Natural killer cell (primary cell): ENCODE results near the gene LBHD2. TPM values are rescaled to one million over a fixed set of nuclear protein-coding genes. Genes with fewer than 3 reads are reported as not detected.

ENCODE experiments used
- ATAC-seq, 3 donors: fragments of 150-1000 bp in 2 of 3; fragments of 200-7000 bp in 1 of 3; cut with Tn5 transposase; 1 replicate in 1 of 3; 2 replicates in 2 of 3; pipeline ENCODE4 v1.10.0; 2021; ENCODE audit warnings: mild to moderate bottlenecking in 2 of 3, moderate library complexity in 2 of 3
- DNase-seq, 2 donors: peaks; one replicate each; pipeline versions ENCODE4 v3.0.0 to v3.0.0-alpha.2; 2013 to 2021; ENCODE audit warnings: mixed read lengths in 1 of 2
- H3K27ac ChIP-seq: one replicate; pipeline ENCODE4 v1.5.1; 2013; ENCODE audit warnings: mild to moderate bottlenecking, low read length
- H3K27me3 ChIP-seq: one replicate; pipeline ENCODE4 v1.6.1; 2013; ENCODE audit warnings: low read length; ENCODE audit not compliant: control insufficient read depth, insufficient read depth
- H3K36me3 ChIP-seq: one replicate; pipeline ENCODE4 v1.6.1; 2013; ENCODE audit warnings: low read length; ENCODE audit not compliant: control insufficient read depth, insufficient read depth
- H3K4me1 ChIP-seq: one replicate; pipeline ENCODE4 v1.6.1; 2013; ENCODE audit warnings: low read length; ENCODE audit not compliant: control insufficient read depth, insufficient read depth
- H3K4me3 ChIP-seq: one replicate; pipeline ENCODE4 v1.5.1; 2013; ENCODE audit warnings: low read length
- H3K9me3 ChIP-seq: one replicate; pipeline ENCODE4 v1.6.1; 2013; ENCODE audit warnings: low read length; ENCODE audit not compliant: control insufficient read depth, insufficient read depth
- H3K27ac Mint-ChIP-seq, 2 donors: one replicate each; pipeline ENCODE4 v1.8.0; 2022; ENCODE audit warnings: mild to moderate bottlenecking in 2 of 2, mixed read lengths in 2 of 2, moderate library complexity in 1 of 2
- H3K27me3 Mint-ChIP-seq, 2 donors: one replicate each; pipeline ENCODE4 v1.8.0; 2022; ENCODE audit warnings: low read depth in 2 of 2, mixed read lengths in 2 of 2
- H3K36me3 Mint-ChIP-seq: one replicate; pipeline ENCODE4 v1.8.0; 2022; ENCODE audit warnings: mixed read lengths
- H3K4me1 Mint-ChIP-seq, 2 donors: one replicate each; pipeline ENCODE4 v1.8.0; 2022; ENCODE audit warnings: mixed read lengths in 2 of 2
- H3K4me3 Mint-ChIP-seq: one replicate; pipeline ENCODE4 v1.8.0; 2022; ENCODE audit warnings: mild to moderate bottlenecking, moderate library complexity, mixed read lengths
- H3K9me3 Mint-ChIP-seq, 2 donors: one replicate each; pipeline ENCODE4 v1.8.0; 2022; ENCODE audit warnings: mixed read lengths in 2 of 2
- WGBS: methylation state at CpG from one replicate; pipeline ENCODE4 v1.1.7; 2013; ENCODE audit warnings: missing lambda C conversion rate; ENCODE audit not compliant: insufficient coverage; 5-methylcytosine and 5-hydroxymethylcytosine counted together
- intact Hi-C: fragments of 100-400 bp; cut with micrococcal nuclease; formaldehyde crosslinking; loops from one replicate; pipeline ENCODE4 v1.14.2; 2022
- total RNA-seq, 4 donors: library from RNA; stranded (reverse); fragments of 120-200 nt in 1 of 4; gene quantifications; one replicate each; pipeline versions ENCODE4 v1.2.3 to v1.2.4, GENCODE V29; 2013 to 2022
- TF ChIP-seq, protein P1 (sequence below): fragments of 200-600 bp; IDR thresholded peaks from one replicate; pipeline ENCODE4 v1.8.0; 2022; ENCODE audit warnings: antibody characterized with exemption

LBHD2 gene
- total RNA-seq, 3 donors from 2014 or later (not counting 1 experiment from before 2014, with no cell fraction given) = not detected

DNA sequence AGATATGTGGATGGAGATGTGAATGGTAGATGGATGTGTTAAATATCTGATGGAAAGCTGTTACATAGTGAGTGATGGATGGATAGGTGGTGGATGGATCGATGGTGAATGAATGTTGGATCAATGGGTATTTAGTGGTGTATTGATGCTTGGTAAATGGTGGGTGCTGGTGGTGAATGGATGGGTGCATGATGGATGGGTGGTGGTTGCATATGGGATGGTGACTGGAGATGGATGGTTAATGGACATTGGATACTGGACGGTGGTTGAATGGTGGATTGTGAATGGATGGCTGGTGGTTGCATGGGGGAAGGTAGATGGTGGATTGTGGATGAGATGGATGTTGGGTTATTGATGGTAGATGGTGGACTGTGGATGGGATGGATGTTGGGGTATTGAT, 2.1 kb upstream of the LBHD2 start:
- no peaks in the 10 kb centered on the region for H3K4me1 ChIP-seq
- H3K4me3 ChIP-seq = no peak overlapping the region
- DNase-seq = no peak
- Mint-ChIP-seq H3K4me3 (no peak overlapping the region), H3K27ac (no peak overlapping the region), H3K9me3 (no peaks in the 10 kb centered on the region), H3K36me3 (no peaks in the 10 kb centered on the region), H3K27me3 (peaks cover 0 to 6% of the 10 kb centered on the region in 2 donors), H3K4me1 (no peaks in the 10 kb centered on the region)
- H3K27me3 ChIP-seq = peaks cover 2% of the 10 kb centered on the region
- 93% methylated on average over 2 of the region's 2 CpGs for WGBS
- intact Hi-C loops = no loop called here
- H3K9me3 ChIP-seq = no peaks in the 10 kb centered on the region
- no peak for ATAC-seq
- TF ChIP-seq, protein P1, sequence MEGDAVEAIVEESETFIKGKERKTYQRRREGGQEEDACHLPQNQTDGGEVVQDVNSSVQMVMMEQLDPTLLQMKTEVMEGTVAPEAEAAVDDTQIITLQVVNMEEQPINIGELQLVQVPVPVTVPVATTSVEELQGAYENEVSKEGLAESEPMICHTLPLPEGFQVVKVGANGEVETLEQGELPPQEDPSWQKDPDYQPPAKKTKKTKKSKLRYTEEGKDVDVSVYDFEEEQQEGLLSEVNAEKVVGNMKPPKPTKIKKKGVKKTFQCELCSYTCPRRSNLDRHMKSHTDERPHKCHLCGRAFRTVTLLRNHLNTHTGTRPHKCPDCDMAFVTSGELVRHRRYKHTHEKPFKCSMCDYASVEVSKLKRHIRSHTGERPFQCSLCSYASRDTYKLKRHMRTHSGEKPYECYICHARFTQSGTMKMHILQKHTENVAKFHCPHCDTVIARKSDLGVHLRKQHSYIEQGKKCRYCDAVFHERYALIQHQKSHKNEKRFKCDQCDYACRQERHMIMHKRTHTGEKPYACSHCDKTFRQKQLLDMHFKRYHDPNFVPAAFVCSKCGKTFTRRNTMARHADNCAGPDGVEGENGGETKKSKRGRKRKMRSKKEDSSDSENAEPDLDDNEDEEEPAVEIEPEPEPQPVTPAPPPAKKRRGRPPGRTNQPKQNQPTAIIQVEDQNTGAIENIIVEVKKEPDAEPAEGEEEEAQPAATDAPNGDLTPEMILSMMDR = no peak
- no peak overlapping the region for H3K27ac ChIP-seq
- no peaks in the 10 kb centered on the region for H3K36me3 ChIP-seq

DNA sequence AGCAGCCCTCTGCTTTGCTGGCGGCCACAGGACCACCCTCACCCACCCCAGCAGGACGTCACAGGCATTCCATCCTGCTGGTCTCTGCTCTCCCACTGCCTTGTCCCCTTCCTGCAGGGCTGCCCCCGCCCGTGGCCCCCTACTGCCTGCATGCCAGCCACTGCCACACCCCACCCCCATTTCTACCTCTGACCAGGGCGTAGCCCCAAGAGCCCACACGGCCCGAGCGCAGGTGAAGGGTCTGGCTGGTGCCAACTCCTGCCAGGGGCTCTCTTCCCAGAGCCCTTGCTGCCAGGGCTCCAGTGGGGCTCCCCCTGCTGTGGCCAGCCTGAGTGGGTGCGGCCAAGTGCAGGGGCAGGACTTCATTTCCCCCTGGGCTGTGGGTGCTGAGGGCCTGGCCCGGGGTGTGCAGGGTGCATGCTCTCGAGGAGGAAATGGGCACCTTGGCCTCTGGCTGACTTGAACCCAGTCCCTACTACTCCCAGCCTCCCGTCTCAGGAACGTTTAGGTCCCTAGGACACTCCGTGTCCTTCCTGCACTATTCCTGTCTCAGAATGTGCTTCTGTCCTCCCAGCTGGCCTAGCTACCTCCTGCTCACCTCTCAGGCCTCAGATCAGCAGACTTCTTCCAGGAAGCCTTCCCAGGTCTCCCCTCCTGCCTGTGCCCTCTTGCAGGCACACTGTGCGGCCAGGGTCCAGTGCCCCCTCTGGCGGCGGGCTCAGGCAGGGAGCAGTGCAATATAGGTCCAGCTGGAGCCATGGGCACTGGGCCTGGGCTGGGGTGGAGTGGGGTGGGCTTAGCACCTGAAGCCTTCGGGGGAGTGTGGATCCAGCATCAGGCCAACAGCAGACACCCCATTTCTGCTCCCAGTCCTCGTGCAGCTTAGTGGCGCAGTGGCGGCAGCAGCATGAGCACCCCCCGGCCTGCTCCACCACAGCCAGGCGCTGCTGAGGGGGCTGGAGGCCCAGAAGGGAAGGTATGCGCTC, 1.4 kb downstream of the LBHD2 start:
- Histone ChIP-seq H3K36me3 (no peaks in the 10 kb centered on the region), H3K9me3 (no peaks in the 10 kb centered on the region), H3K4me3 (no peak overlapping the region), H3K27me3 (no peaks in the 10 kb centered on the region), H3K27ac (no peak overlapping the region), H3K4me1 (no peaks in the 10 kb centered on the region)
- H3K4me3 Mint-ChIP-seq = no peak overlapping the region
- TF ChIP-seq, protein P1 = no peak
- WGBS = 72% methylated on average over 24 of the region's 24 CpGs
- no peak overlapping the region for H3K27ac Mint-ChIP-seq
- intact Hi-C loops = no loop called here
- no peaks in the 10 kb centered on the region for H3K4me1 Mint-ChIP-seq
- DNase-seq = no peak
- no peak for ATAC-seq
- no peaks in the 10 kb centered on the region for H3K9me3 Mint-ChIP-seq
- H3K27me3 Mint-ChIP-seq = peaks cover 0 to 6% of the 10 kb centered on the region in 2 donors
- H3K36me3 Mint-ChIP-seq = no peaks in the 10 kb centered on the region

DNA sequence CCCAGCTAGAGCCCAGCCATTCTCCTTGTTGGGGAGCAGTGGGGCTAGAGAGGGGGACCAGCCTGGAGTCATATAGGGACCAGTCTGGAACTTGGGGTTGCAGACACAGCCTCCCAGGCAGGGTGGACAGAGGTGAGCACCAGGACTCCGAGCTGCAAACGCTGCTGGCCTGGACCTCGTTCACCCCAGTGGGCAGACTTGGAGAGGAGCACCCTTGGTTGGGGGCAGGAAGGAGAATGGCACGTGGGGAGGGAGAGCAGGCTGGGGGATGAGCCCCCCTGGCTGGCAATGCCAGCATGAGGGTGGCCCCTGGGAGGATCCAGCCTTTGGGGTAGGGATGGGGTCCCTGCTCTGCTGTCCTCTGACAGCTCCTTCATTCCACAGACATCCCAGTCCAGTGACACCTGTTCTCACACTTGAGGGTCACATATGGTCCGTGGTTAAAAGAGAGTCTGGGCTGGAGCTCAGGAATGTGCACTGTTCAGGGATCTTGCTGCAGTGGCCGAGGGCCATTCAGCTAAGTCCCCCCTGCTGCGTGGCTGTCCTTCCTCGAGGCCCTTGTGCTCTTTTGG, 2.8 kb downstream of the LBHD2 start:
- ATAC-seq (no peak), DNase-seq (no peak)
- Mint-ChIP-seq H3K4me1 (peaks cover 0 to 5% of the 10 kb centered on the region in 2 donors), H3K4me3 (no peak overlapping the region), H3K9me3 (no peaks in the 10 kb centered on the region), H3K27ac (no peak overlapping the region), H3K36me3 (no peaks in the 10 kb centered on the region), H3K27me3 (peaks cover 0 to 6% of the 10 kb centered on the region in 2 donors)
- Histone ChIP-seq H3K4me1 (peaks cover 12% of the 10 kb centered on the region), H3K27ac (no peak overlapping the region), H3K27me3 (peaks cover 6% of the 10 kb centered on the region), H3K4me3 (no peak overlapping the region), H3K9me3 (no peaks in the 10 kb centered on the region), H3K36me3 (no peaks in the 10 kb centered on the region)
- intact Hi-C loops = no loop called here
- WGBS = 79% methylated on average over 8 of the region's 8 CpGs
- TF ChIP-seq, protein P1 = no peak
